CD4-positive, alpha-beta T cell (primary cell): Measurements from ENCODE around the gene OTULINL. TPM values are rescaled to one million over a fixed set of nuclear protein-coding genes. Genes with fewer than 3 reads are reported as not detected.

Experiments
- ATAC-seq: fragments of 200-7000 bp; cut with Tn5 transposase; one replicate; pipeline ENCODE4 v1.10.0; 2022; ENCODE audit warnings: mild to moderate bottlenecking; ENCODE audit not compliant: poor library complexity
- CTCF ChIA-PET: fragments of 350-600 bp; sonication (Branson Sonifier 250); formaldehyde crosslinking; loops from one replicate; lab custom pipeline; 2021; ENCODE audit warnings: antibody characterized with exemption, inconsistent platforms; lab: Charles Lee
- POLR2A ChIA-PET: fragments of 350-600 bp; sonication (Branson Sonifier 250); formaldehyde crosslinking; loops from one replicate; lab custom pipeline; 2021; ENCODE audit warnings: antibody characterized with exemption, inconsistent platforms; lab: Charles Lee
- DNase-seq, 14 experiments: peaks; one replicate each; pipeline ENCODE4 v3.0.0-alpha.2; 2013 to 2020; ENCODE audit warnings: mixed read lengths in 2 of 14
- H3K27ac ChIP-seq, 2 donors: one replicate each; pipeline versions ENCODE4 v1.5.1 to v1.7.0; 2013; ENCODE audit warnings: low read length in 2 of 2, low read depth in 1 of 2, mild to moderate bottlenecking in 1 of 2
- H3K27me3 ChIP-seq, 2 experiments: 1 replicate in 1 of 2; 2 replicates in 1 of 2; pipeline versions ENCODE4 v1.6.1 to v1.7.0; 2013; ENCODE audit warnings: low read length in 2 of 2, control low read depth in 1 of 2, mild to moderate bottlenecking in 1 of 2, moderate library complexity in 1 of 2; ENCODE audit not compliant: insufficient read depth in 2 of 2, control insufficient read depth in 1 of 2
- H3K36me3 ChIP-seq: one replicate; pipeline ENCODE4 v1.6.1; 2013; ENCODE audit warnings: low read length, control low read depth; ENCODE audit not compliant: insufficient read depth
- H3K4me1 ChIP-seq: one replicate; pipeline ENCODE4 v1.6.1; 2013; ENCODE audit warnings: low read length, control low read depth; ENCODE audit not compliant: insufficient read depth
- H3K4me3 ChIP-seq: one replicate; pipeline ENCODE4 v1.5.1; 2013; ENCODE audit warnings: mild to moderate bottlenecking, low read length, moderate library complexity
- H3K9me3 ChIP-seq, 2 experiments: 1 replicate in 1 of 2; 2 replicates in 1 of 2; pipeline versions ENCODE4 v1.6.1 to v1.7.0; 2013; ENCODE audit warnings: low read length in 2 of 2, mild to moderate bottlenecking in 2 of 2, control low read depth in 1 of 2, moderate library complexity in 1 of 2; ENCODE audit not compliant: control insufficient read depth in 1 of 2, insufficient read depth in 1 of 2
- H3K27ac Mint-ChIP-seq: one replicate; pipeline ENCODE4 v1.8.0; 2020; ENCODE audit warnings: mixed read lengths
- H3K27me3 Mint-ChIP-seq: one replicate; pipeline ENCODE4 v1.8.0; 2021; ENCODE audit warnings: mixed read lengths
- H3K36me3 Mint-ChIP-seq: one replicate; pipeline ENCODE4 v1.8.0; 2021; ENCODE audit warnings: low read depth, mixed read lengths
- H3K4me1 Mint-ChIP-seq: one replicate; pipeline ENCODE4 v1.8.0; 2021; ENCODE audit warnings: low read depth, mixed read lengths
- H3K4me3 Mint-ChIP-seq: one replicate; pipeline ENCODE4 v1.8.0; 2020; ENCODE audit warnings: mild to moderate bottlenecking, mixed read lengths
- H3K9me3 Mint-ChIP-seq: one replicate; pipeline ENCODE4 v1.8.0; 2020; ENCODE audit warnings: mixed read lengths
- CTCF ChIP-seq: fragments of 200-600 bp; IDR thresholded peaks from one replicate; pipeline ENCODE4 v1.8.0; 2022; ENCODE audit warnings: antibody characterized with exemption, mild to moderate bottlenecking
- intact Hi-C, 2 experiments: fragments of 100-400 bp; cut with DNase I in 1 of 2; cut with micrococcal nuclease in 1 of 2; formaldehyde crosslinking; loops; one replicate each; pipeline versions ENCODE4 v1.15.1 to v1.9.0; 2023 to 2025; cut with DNase I, micrococcal nuclease
- total RNA-seq, 174 experiments: library from RNA in 2 of 174; stranded (reverse) in 2 of 174; gene quantifications; one replicate each; pipeline ENCODE4 v1.2.3 and lab custom pipeline; 2021 to 2026

OTULINL gene
- total RNA-seq, 2 experiments from 2014 or later = 55.6 to 60.9 TPM

GRCh38 chr5:14561741-14562140 is 19.9 kb upstream of the OTULINL start:
- no peak overlapping the region for H3K4me3 Mint-ChIP-seq
- no peaks in the 10 kb centered on the region for H3K36me3 ChIP-seq
- no peaks in the 10 kb centered on the region for H3K9me3 ChIP-seq
- CTCF ChIA-PET = no interaction called here
- H3K4me1 Mint-ChIP-seq = peaks cover 18% of the 10 kb centered on the region
- no peaks in the 10 kb centered on the region for H3K36me3 Mint-ChIP-seq
- no peak overlapping the region for H3K27ac ChIP-seq
- no peaks in the 10 kb centered on the region for H3K27me3 Mint-ChIP-seq
- H3K27ac Mint-ChIP-seq = no peak overlapping the region
- H3K9me3 Mint-ChIP-seq = no peaks in the 10 kb centered on the region
- POLR2A ChIA-PET = interaction anchor here (2.3 kb wide), 1 partner anchor 21 kb away, joined by 13 read pairs; no protein-coding TSS in a partner anchor
- ATAC-seq (no peak), DNase-seq (no peak)
- no peak overlapping the region for H3K4me3 ChIP-seq
- no peaks in the 10 kb centered on the region for H3K27me3 ChIP-seq
- intact Hi-C loops = no loop called here
- no peak for TF ChIP-seq CTCF
- peaks cover 20% of the 10 kb centered on the region for H3K4me1 ChIP-seq

- no peak overlapping the region for H3K27ac ChIP-seq
- no peaks in the 10 kb centered on the region for H3K4me1 ChIP-seq
- H3K36me3 Mint-ChIP-seq = no peaks in the 10 kb centered on the region
- ATAC-seq (no peak), DNase-seq (no peak)
- H3K27me3 Mint-ChIP-seq = no peaks in the 10 kb centered on the region
- H3K4me3 ChIP-seq = no peak overlapping the region
- no peaks in the 10 kb centered on the region for H3K4me1 Mint-ChIP-seq
- H3K27ac Mint-ChIP-seq = no peak overlapping the region
- TF ChIP-seq CTCF = no peak
- H3K4me3 Mint-ChIP-seq = no peak overlapping the region
- intact Hi-C loops = no loop called here
- H3K9me3 Mint-ChIP-seq = no peaks in the 10 kb centered on the region
- no peaks in the 10 kb centered on the region for H3K36me3 ChIP-seq
- POLR2A ChIA-PET = no interaction called here
- CTCF ChIA-PET = no interaction called here
- no peaks in the 10 kb centered on the region for H3K9me3 ChIP-seq
- H3K27me3 ChIP-seq = no peaks in the 10 kb centered on the region
These were observed 13.3 kb upstream of the OTULINL start for GRCh38 chr5:14568333-14568732.

GRCh38 chr5:14569948-14570691 is 11.5 kb upstream of the OTULINL start:
- no peaks in the 10 kb centered on the region for H3K9me3 Mint-ChIP-seq
- Histone ChIP-seq H3K27ac (no peak overlapping the region), H3K27me3 (no peaks in the 10 kb centered on the region), H3K9me3 (no peaks in the 10 kb centered on the region), H3K36me3 (no peaks in the 10 kb centered on the region), H3K4me1 (no peaks in the 10 kb centered on the region), H3K4me3 (no peak overlapping the region)
- H3K36me3 Mint-ChIP-seq = no peaks in the 10 kb centered on the region
- DNase-seq (no peak), ATAC-seq (no peak)
- intact Hi-C loops = no loop called here
- ChIA-PET CTCF (no interaction called here), POLR2A (no interaction called here)
- no peaks in the 10 kb centered on the region for H3K4me1 Mint-ChIP-seq
- H3K4me3 Mint-ChIP-seq = no peak overlapping the region
- no peaks in the 10 kb centered on the region for H3K27me3 Mint-ChIP-seq
- TF ChIP-seq CTCF = no peak
- no peak overlapping the region for H3K27ac Mint-ChIP-seq
